Inflammatory macrophage (primary cell): ENCODE results near the gene AOPEP.

Source experiments
- DNase-seq, 2 donors: peaks; one replicate each; pipeline ENCODE4 v3.0.0-alpha.2; 2020 to 2022

Gene AOPEP

DNA sequence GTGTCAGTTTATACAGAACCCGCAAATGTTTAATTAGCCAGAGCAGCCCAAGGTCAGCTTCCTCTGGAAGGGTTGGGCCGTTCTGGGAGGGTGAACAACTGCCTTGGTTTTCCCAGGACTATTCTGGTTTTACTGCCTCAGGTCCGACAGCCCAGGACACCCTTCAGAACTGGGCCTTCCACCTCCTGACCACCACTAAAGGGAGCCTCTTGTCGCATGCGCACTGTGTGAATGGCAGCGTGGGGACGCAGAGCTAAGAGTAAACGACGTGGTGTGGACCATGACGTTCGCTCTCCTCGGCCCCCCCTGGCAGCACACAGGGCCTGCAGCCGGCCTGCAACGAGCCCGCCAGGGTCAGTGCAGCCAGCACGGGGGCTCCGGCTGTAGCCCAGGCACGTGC, 376.1 kb downstream of the AOPEP start:
- DNase-seq = no peak

DNA sequence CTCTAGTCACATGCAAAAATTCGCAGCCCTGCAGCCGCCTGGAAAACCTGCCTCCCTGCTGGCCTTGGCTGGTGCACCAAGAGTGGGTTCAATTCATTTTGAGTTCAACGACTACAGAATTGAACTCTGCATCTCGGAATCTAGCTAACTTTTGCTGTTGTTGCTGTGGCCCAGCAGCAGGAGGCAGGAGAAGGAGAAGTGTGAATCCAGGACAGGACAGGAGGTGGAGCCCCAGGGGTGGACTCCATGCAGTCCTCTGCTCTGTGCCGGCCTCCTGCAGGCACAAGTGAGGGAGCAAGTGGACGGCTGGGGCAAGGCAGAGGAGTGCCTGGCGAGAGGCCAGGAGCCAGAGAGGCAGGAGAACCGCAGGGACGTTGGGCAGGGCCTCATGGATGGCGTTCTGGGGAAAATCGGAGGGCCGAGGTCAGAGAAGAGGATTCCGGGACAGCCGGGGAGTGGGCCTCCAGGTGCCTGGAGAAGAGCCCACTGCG, 376.8 kb downstream of the AOPEP start:
- no peak for DNase-seq

- no peak for DNase-seq
Observed at GRCh38 chr9:95103871-95104580, 377.5 kb downstream of the AOPEP start.

GRCh38 chr9:95104581-95104960, 378.1 kb downstream of the AOPEP start:
- DNase-seq = no peak

GRCh38 chr9:95104980-95105379, 378.5 kb downstream of the AOPEP start:
- DNase-seq = no peak

- DNase-seq = no peak
Observed at GRCh38 chr9:95105519-95106287, 379.2 kb downstream of the AOPEP start.

GRCh38 chr9:95107001-95107749, 380.7 kb downstream of the AOPEP start:
- no peak for DNase-seq

DNA sequence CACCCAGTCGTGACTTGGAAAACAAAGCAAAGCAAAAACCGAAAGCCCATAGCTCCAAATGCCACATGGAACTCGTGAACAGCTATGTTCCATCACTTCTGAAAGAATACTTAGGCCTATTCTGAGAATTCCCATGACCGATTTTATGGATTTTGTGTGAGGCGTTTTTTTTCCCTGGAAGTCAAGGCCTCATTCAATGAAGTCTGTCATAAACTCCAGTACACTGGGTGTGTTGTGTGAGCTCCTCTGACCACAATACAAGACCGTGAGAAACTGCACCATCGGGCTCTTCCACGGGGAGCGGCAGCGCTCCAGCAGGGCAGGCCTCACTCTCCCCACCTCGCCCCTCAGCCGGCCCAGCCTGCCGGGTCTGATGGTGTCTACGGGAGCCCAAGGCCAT, 381.5 kb downstream of the AOPEP start:
- DNase-seq = no peak

GRCh38 chr9:95108777-95109176, 382.3 kb downstream of the AOPEP start:
- no peak for DNase-seq

DNA sequence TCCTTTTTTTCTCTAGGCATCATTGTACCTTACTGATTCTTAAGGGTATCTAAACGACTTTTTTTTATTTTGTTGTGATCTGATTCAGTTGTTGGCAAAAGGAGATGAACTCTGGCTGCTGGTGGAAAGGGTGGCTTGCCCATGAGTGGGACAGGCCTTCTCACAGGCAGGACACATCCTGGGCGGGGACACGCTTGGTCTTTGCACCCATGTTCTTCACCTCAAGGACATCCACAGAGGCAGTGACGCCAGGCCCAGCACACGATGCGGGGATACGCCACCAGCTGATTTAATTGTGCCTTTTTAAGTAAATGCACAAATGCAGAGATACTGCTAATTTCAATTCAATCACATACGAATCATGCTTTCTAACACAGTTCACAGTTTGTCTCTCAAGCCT, 383.0 kb downstream of the AOPEP start:
- DNase-seq = no peak

- no peak for DNase-seq
Observed at GRCh38 chr9:95110921-95111525, 384.5 kb downstream of the AOPEP start.

- DNase-seq = no peak
Observed at GRCh38 chr9:95111716-95112115, 385.2 kb downstream of the AOPEP start.

DNA sequence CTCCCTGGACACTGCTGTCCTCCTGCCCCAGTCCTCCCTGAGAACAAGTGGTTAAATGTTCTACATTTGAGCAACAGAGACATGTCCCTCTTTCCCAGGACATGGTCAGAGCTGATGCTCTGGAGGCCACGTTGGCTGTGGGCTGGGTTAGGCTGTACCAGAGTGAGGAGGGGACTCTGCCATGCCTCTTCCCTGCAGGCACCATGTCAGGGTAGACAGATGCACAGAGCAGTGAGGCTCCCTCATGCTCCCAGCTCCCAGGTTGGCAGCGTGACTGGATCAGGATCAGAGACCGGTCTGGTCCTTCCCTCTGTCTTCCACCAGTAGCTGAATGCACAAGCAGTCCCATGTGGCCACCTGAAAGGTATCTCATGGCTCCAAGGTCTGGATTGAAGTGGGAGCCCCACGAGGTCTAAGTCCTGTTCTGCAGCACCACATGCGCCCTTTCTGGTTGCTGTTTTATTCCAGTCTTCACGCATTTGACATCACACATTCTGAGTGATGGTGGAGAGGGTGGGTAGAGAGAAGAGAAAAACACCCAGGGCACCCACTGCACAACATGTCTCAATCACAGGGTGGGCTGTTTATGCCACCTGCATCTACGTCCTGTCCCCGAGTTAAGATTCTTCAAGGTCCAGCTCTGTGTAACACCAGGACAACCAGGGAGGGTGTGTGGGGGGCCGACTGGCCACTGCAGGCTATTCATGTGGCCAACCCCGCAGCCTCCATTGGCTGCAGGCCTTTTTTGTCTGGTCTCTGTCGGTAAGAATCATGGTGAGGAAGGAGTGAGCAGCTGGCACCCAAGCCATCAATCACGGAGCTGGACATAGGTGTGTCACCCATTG, 386.2 kb downstream of the AOPEP start:
- no peak for DNase-seq

- no peak for DNase-seq
Observed at GRCh38 chr9:95115104-95115503, 388.6 kb downstream of the AOPEP start.

DNA sequence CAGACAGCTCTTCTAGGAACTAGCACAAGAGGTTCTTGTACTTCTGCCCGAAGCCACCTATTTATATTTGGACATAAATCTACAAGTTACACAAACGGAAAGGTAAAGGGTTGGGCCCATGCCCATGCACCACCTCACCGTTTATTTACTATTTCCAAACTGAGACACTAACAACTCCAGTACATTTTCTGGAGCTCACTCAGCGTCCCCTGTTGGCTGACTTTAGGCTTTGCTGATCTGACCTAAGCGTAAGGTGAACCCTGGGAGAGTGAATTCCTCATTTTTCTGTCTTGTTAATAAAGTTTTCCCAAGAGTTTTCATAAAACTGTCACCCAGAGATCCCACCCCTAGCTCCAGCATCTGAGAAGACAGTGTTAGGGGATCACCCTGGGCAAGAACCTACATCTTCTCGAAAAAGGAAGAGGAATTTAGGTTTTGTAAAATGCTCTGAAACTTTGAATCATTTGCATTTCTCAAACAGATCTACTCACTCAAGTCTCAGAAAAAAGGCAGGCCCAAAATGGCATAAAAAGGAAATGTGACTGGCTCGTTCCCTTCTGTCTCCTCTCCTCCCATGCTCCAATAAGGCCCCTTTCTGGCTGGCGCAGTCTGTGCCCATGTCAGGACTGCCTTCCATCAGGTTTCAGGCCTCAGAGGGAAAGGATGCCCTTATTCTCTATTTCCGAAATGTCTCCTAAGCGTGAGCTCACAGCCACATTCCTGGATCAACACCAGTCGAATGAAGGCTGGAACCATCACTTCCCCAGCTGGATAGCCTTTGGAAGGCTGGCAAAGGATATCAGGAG, 389.7 kb downstream of the AOPEP start:
- no peak for DNase-seq

DNA sequence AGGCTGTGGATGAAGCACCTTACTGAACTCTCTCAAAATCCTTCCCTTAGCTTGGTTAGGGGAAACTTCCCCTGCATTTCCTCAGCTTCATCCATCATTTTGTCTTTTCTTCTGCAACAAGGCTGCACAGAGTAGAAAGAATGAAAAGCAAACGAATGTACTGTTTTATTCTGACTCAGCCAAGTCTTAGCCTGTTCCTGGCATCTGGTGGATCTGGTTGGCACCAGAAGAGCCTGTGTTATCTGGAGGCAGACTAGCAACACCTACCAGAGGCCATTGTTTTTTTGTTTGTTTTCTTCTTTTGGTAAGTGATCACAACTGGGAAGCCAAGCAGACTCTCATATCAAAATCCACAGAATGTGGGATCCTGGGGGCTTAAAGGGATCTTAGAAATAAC, 390.3 kb downstream of the AOPEP start:
- DNase-seq = no peak

- DNase-seq = no peak
Observed at GRCh38 chr9:95118596-95118995, 392.1 kb downstream of the AOPEP start.

- DNase-seq = no peak
Observed at GRCh38 chr9:95120781-95121370, 394.4 kb downstream of the AOPEP start.

GRCh38 chr9:95124582-95125367, 398.3 kb downstream of the AOPEP start:
- DNase-seq = no peak

DNA sequence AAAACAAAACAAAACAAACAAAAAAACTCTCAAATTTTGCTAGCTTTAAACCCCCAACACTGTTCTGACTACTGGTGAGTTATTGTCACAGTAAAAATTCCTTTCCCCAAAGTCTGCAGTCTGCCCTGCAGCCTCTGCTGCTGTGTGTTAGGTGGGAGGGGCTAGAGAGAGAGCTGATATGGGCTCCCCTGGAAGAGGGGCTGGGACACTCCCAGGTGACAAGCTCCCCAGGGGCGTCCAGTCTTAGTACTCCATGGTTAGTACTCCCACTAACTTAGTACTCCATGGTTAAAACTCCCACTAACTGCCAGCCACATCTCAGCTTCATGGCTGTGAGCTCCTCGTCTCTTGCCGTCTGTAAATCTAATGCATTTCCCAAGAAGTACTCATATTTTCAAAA, 399.2 kb downstream of the AOPEP start:
- DNase-seq = no peak
